ENCODE measurements around the gene ZNF521.

GRCh38 chr18:25141886-25142285 lies 210.1 kb downstream of the ZNF521 start:
- TF ChIP-seq MAX (IDR thresholded peaks at IDR 0.05; ENCODE audit: low read depth, low read length): no peak
- no peak for TF ChIP-seq POLR2A (IDR thresholded peaks at IDR 0.05; ENCODE audit: extremely low read depth, insufficient read length)
- no peak for TF ChIP-seq CTCF (IDR thresholded peaks at IDR 0.05; ENCODE audit: low read depth, low read length)
